ENCODE measurements around the gene PPTC7.

GRCh38 chr12:110560048-110560447, 23.1 kb downstream of the PPTC7 start:
- TF ChIP-seq CTCF (IDR thresholded peaks at IDR 0.05) (no peak), POLR2A (IDR thresholded peaks at IDR 0.05) (no peak)
